ENCODE results near the gene CD151.

CD151 gene

GRCh38 chr11:858053-858761, 25.5 kb downstream of the CD151 start:
- no peak for DNase-seq (ENCODE audit: low read depth)

GRCh38 chr11:858762-859339, 26.1 kb downstream of the CD151 start:
- DNase-seq (ENCODE audit: low read depth) = no peak

- no peak for DNase-seq (ENCODE audit: low read depth)
Measured at GRCh38 chr11:859394-860131, 26.8 kb downstream of the CD151 start.

- no peak for DNase-seq (ENCODE audit: low read depth)
Measured at GRCh38 chr11:860234-861104, 27.7 kb downstream of the CD151 start.

GRCh38 chr11:861105-861479, 28.3 kb downstream of the CD151 start:
- no peak for DNase-seq (ENCODE audit: low read depth)

GRCh38 chr11:862081-862661, 29.4 kb downstream of the CD151 start:
- no peak for DNase-seq (ENCODE audit: low read depth)

GRCh38 chr11:862696-863022, 29.9 kb downstream of the CD151 start:
- no peak for DNase-seq (ENCODE audit: low read depth)

- DNase-seq (ENCODE audit: low read depth) = no peak
Measured at GRCh38 chr11:863023-863909, 30.5 kb downstream of the CD151 start.

GRCh38 chr11:863910-864827, 31.4 kb downstream of the CD151 start:
- no peak for DNase-seq (ENCODE audit: low read depth)

GRCh38 chr11:864898-865297, 32.1 kb downstream of the CD151 start:
- no peak for DNase-seq (ENCODE audit: low read depth)

- no peak for DNase-seq (ENCODE audit: low read depth)
Measured at GRCh38 chr11:865462-866430, 33.0 kb downstream of the CD151 start.

- no peak for DNase-seq (ENCODE audit: low read depth)
Measured at GRCh38 chr11:866481-866880, 33.7 kb downstream of the CD151 start.

- DNase-seq (ENCODE audit: low read depth) = no peak
Measured at GRCh38 chr11:867856-868358, 35.2 kb downstream of the CD151 start.

- no peak for DNase-seq (ENCODE audit: low read depth)
Measured at GRCh38 chr11:868394-868793, 35.6 kb downstream of the CD151 start.

GRCh38 chr11:868802-869201, 36.0 kb downstream of the CD151 start:
- no peak for DNase-seq (ENCODE audit: low read depth)

- no peak for DNase-seq (ENCODE audit: low read depth)
Measured at GRCh38 chr11:869399-870126, 36.8 kb downstream of the CD151 start.

GRCh38 chr11:870127-870413, 37.3 kb downstream of the CD151 start:
- no peak for DNase-seq (ENCODE audit: low read depth)

GRCh38 chr11:870418-870817, 37.7 kb downstream of the CD151 start:
- DNase-seq (ENCODE audit: low read depth) = no peak

Data from activated gamma-delta T cell treated with anti-CD3 and anti-CD28 coated beads, Interleukin-2, amount 50 U/mL, for 16 hours (primary cell).